GM19468 (cell line): ENCODE data around the gene STARD9.

Experiments
- ATAC-seq: cut with Tn5 transposase; IDR thresholded peaks from one replicate; pipeline ENCODE4 v1.9.1; 2021; ENCODE audit warnings: mild to moderate bottlenecking, moderate library complexity, moderate number of reproducible peaks; ENCODE audit not compliant: unreplicated experiment; ENCODE audit errors: extremely low read depth

The STARD9 gene

DNA sequence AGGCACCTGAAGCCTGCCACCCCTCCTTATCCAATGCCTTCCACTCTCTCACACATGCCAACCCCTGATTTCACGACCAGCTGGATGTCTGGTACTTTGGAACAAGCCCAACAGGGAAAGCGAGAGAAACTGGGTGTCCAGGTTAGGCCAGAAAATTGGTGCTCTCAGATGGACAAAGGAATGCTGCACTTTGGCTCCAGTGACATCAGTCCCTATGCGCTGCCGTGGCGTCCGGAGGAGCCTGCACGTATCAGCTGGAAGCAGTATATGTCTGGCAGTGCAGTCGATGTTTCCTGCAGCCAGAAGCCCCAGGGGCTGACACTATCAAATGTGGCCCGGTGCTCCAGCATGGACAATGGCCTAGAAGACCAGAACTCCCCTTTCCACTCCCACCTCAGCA lies 116.4 kb downstream of the STARD9 start:
- no peak for ATAC-seq

DNA sequence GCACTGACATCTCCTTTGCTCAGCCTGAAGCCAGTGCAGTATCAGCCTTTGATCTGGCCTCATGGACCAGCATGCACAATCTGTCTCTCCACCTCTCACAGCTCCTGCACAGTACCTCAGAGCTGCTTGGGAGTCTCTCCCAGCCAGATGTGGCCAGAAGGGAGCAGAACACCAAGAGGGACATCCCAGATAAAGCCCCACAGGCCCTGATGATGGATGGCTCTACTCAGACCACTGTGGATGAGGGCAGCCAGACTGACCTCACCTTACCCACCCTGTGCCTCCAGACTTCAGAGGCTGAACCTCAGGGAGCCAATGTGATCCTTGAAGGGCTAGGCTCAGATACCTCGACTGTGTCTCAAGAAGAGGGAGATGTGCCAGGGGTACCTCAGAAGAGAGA lies 117.1 kb downstream of the STARD9 start:
- ATAC-seq, result no peak

DNA sequence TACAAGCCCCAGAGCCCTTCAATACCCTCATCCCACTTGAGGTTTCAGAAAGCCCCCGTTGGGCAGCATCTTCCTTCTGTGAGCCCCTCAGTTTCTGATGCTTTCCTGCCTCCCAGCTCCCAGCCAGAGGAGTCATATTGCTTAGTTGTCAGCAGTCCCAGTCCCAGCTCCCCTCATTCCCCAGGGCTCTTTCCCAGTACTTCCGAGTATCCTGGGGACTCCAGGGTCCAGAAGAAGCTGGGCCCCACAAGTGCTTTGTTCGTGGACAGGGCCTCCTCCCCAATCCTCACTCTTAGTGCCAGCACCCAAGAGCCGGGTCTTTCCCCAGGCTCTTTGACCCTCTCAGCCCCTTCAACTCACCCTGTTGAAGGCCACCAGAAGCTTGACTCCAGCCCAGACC lies 117.6 kb downstream of the STARD9 start:
- ATAC-seq, result no peak

DNA sequence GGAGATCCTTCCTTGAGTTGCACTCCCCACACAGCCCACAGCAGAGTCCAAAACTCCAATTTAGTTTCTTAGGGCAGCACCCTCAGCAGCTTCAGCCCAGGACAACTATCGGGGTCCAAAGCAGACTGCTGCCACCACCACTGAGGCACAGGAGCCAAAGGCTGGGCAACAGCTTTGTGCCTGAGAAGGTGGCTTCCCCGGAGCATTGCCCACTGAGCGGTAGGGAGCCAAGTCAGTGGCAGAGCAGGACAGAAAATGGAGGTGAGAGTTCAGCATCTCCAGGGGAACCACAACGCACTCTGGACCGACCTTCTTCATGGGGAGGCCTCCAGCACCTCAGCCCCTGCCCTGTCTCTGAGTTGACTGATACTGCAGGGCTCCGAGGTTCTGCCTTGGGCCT lies 118.1 kb downstream of the STARD9 start:
- ATAC-seq, result no peak

DNA sequence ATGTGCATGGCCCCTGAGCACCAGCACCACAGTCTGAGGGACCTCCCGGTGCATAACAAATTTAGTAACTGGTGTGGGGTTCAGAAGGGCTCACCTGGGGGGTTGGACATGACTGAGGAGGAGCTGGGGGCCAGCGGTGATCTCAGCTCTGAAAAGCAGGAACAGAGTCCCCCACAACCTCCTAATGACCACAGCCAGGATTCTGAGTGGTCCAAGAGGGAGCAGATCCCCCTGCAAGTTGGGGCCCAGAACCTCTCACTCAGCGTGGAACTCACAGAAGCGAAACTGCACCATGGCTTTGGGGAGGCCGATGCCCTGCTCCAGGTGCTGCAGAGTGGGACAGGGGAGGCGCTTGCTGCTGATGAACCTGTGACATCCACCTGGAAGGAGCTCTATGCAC lies 118.5 kb downstream of the STARD9 start:
- ATAC-seq, result no peak

DNA sequence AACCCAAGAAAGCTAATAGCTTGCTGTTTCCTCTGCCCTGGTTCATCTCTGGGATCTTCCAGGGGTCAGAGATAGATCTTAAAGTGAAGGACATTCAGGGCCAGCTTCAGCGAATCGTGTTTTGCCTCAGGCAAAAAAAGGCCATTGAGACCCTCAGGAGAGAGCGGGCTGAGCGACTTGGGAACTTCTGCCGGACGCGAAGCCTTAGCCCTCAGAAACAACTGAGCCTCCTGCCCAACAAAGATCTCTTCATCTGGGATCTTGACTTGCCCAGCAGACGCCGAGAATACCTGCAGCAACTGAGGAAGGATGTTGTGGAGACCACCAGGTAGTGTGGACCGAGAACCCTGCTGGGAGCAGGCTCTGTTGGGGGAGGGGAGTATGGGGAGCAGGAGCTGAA lies 119.0 kb downstream of the STARD9 start:
- ATAC-seq, result no peak

DNA sequence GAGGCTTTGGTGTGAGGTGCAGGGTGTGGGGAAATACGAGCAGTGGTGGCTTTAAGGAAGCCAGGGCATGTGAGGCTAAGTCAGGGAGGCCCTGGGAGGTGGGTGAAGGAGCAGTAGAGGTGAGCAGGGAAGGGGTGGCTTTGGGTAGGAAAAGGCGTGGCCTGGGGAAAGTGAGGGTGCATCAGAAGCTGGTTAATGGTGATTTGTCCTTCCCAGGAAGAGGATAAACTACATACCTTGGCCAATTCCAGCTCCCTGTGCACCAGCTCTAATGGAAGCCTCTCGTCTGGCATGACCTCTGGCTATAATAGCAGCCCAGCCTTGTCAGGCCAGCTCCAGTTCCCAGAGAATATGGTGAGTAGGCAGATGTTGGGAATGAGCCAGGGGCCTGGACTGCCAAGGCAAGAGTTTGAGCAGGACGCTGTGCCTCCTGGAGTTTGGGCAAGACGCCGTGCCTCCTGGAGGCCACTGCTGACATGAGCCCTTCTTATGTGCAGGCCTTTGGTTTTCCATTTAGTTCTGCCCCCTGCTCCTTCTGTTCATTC lies 120.2 kb downstream of the STARD9 start:
- no peak for ATAC-seq

DNA sequence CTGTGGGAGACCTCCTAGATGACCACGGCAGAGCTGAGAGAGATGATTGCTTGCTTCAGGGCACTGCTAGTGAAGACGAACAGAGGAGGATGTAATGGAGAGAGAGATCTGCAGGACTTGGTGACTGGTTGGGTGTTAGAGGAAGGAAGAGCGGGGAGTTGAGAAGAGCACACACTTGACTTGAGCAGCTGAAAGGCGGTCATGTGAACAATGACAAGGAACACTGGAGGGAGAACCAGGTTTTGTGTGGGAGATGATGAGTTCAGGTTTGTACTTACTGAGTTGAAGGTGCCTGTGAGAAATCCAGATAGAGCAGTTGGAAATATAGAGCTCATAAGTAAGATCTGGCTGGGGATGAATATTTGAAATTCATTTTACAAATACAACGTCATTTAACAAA lies 121.2 kb downstream of the STARD9 start:
- ATAC-seq, result no peak

DNA sequence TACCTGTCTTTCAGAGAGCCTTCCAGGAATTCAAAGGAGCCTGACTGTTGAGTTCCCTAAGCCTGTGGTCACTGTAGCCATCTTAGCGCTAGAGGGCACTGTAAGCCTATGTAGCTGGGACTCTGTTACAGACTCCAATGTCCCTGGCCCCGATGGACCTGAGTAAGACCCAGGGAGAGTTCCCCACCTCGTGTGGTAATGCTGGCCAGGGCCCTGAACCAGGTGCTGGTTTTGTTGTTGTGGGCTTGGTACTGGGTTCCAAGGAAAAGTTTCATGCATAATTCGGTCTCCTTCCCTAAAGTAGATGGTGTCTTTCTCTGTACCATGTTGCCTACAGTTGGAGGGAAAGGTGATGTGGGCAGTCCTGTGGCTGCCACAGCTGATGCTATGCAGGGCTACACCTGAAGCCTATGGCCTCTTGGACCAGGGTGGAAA lies 129.1 kb downstream of the STARD9 start:
- ATAC-seq, result no peak

DNA sequence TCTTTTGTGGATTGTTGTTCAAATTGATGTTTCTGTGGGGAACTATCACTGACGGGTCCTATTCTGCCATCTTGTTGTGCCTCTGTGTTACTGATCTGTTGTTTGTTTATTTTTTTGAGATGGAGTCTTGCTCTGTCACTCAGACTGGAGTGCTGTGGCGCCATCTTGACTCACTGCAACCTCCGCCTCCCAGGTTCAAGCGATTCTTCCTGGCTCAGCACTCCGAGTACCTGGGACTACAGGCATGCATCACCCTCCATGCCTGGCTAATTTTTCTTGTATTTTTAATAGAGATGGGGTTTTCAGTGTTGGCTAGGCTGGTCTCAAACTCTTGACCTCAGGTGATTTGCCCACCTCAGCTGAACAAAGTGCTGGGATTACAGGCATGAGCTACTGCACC lies 129.9 kb downstream of the STARD9 start:
- no peak for ATAC-seq

DNA sequence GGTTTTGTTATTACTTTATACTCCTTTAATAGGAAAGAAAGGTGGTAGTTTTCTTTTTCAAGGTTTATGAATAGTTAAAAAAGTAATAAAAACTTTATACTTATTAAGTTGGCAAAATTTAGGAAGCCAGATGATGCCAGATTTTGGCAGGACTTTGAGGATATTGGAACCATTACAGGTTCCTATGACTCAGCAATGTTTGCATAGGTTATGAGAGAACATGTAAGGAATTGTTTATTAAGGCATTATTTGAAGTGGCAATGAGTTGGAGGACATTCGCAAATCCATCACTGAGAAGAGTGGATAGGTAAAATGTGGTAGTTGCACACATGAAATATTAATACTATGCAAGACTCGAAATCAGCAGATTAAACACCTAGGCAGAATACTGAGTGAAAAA lies 131.7 kb downstream of the STARD9 start:
- no peak for ATAC-seq

DNA sequence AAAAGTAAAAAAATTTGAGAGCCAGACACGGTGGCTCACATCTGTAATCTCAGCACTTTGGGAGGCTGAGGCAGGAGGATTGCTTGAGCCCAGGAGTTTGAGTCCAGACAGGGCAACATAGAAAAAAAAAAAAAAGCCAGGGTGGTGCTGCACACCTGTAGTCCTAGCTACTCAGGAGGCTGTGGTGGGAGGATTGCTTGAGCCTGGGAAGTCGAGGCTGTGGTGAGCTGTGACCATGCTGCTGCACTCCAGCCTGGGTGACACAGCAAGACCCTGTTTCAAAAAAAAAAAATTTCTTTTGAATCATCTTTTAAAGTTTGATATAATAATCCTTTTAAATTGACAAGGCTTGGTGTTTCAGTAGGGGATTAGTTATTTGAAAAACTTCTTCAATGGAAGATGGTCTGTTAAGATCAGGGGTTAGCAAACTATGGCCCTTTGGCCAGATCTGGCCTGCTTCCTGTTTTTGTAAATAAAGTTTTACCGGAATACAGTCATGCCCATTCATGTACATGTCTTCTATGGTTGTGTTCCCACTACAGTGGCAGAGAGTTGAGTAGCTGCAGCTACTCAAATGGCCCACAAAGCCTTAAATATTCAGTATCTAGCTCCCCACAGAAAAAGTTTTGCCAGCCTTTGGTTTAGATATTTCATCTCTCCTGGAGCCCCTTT lies 132.6 kb downstream of the STARD9 start:
- ATAC-seq, result no peak

DNA sequence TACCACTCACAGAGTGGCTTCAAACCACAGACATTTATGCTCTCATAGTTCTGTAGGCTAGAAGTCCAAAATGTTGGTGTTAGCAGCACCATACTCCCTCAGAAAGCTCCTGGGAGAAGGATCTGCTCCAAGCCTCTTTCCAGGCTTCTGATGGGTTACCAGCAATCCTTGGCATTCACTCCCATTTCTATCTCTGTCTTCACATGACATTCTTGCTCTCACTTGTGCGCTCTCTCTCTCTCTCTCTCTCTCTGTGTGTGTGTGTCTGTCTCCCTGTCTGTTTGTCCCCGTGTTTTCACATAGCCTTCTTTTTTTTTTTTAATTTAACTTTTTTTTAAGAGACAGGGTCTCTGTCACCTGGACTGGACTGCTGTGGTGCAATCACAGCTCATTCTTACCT lies 135.3 kb downstream of the STARD9 start:
- ATAC-seq, result no peak

DNA sequence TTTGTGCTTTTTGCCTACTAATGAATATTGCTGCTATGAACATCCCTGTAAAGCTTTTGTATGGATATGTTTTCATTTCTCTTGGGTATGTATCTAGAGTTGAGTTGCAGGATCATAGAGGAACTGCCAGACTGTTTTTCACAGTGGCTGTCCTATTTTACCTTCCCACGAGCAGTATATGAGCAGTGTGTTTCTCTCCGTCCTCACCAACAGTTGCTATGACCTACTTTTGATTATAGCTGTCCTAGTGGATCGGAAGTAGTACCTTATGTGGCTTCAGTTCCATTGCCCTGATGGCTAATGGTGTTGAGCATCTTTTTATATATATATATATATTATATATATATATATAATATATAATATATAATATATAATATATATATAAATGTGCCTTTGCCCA lies 136.3 kb downstream of the STARD9 start:
- ATAC-seq, result no peak

DNA sequence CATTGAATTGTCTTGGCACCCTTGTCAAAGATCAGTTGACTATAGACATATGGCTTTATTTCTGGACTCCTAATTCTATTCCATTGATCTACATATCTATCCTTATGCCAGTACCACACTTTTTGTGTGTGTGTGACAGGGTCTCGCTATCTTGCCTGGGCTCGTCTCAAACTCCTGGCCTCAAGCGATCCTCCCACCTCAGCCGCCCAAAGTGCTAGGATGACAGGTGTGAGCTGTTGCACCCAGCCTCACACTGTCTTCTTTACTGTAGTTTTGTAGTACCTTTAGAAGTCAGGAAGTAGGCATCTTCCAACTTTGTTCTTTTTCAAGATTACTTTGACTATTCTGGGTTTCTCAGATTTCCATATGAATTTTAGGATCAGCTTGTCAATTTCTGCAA lies 137.2 kb downstream of the STARD9 start:
- ATAC-seq, result no peak

DNA sequence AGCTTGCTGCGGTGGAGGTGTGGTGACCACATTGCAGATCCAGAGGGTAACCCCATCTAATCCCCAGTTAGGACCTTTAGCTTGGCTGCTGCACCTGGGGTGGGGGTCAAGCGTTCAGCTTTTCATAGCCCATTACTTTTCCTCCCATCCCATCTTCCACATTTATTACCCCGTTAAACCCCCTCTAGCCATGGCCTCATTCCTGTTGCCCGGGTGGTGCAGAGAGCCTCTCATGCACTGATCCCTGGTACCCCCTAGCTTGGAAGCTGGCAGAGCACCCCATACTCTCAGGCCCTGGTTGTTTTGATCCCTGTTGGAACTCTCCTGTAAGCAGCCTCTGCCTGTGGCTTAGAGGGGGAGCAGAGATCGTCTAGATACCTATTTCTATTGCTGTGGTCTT lies 140.7 kb downstream of the STARD9 start:
- ATAC-seq, result no peak

DNA sequence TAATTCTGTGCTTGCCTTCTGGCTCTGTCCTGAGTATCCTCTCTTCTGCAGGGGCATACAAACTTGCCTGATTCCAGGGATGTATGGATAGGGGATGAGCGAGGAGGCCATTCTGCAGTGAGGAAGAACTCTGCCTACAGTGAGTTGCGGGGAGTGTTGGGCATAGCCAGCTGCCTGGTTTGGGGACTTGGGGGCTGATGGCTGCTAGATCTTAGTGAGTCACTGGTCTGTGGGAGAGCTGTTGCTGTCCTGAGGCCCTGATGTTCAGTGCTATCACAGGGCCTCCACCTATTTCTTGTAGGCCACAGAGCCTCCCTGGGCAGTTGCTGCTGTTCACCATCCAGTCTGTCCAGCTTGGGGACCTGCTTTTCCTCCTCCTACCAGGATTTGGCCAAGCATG lies 141.2 kb downstream of the STARD9 start:
- no peak for ATAC-seq

DNA sequence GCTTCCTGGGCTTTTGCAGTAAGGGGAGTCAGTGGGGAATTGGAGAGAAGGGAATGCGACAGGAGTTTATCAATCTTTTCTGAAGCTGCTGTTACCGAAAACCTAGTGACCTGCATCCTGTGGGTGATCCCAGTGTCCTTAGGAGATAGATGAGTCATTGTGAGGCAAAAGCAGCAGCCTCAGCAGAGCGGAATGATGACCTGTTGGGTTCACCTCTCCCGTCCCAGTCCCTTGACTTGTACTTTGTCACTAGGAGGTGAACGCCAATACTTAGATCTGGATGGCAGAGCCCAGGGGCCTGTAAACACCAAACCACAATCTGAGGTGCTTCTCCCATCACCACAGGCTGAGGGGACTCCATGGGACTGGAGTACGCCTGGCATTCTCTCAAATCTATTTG lies 143.6 kb downstream of the STARD9 start:
- no peak for ATAC-seq

DNA sequence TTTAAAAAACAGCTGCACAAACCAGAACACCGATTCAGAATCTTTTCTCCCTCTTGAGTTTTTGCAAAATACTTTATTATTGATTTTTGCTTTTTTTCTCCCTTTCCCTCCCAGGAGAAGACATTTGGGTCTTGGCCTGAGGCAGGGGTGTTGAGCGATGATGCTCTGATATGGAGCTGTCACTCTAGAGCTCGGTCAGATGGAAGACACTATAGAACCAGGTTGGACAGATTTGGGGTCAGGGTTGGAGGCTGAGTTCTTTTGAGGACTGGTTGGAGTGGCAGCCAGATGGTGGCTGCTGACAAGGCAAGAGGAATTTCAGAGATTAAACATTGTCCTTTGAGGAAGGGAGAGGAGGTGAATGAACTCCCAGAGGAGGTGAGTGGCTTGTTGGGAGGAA lies 144.7 kb downstream of the STARD9 start:
- no peak for ATAC-seq

DNA sequence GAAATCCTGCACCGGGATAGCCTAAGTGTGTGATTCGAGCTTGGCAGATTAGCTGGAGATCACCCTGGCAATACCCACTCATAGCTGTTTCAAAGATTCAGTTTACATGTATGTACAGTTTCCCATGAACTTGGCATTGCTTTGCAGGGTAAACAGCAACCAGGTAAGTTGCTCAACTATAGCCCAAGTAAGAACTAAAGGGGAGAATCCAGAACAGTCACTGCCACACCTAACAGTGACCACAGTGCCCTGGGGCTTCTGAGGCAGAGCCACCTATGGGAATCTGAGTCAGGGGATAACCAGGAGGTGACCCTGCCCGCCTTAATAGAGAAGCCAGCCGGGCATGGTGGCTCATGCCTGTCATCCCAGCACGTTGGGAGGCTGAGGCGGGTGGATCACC lies 145.6 kb downstream of the STARD9 start:
- ATAC-seq, result no peak

DNA sequence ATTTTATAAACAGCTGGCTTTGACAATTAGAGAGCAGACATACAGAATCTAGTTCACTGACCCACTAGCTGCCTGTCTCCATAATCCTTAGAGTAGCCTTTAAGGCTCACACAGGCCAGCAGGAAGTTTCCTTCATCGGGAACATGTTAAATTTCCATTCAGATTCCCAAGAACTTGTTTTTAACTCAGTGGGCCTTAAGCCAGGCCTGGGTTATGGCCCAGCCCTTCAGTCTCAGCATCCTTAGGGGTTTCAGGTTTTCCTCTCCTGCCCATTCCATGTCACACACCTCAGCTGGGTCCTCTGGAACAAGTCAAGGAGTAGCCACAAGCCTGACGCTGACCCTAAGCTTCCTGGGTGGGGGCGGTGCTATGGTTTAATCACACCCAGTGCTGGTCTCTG lies 146.5 kb downstream of the STARD9 start:
- ATAC-seq, result no peak

DNA sequence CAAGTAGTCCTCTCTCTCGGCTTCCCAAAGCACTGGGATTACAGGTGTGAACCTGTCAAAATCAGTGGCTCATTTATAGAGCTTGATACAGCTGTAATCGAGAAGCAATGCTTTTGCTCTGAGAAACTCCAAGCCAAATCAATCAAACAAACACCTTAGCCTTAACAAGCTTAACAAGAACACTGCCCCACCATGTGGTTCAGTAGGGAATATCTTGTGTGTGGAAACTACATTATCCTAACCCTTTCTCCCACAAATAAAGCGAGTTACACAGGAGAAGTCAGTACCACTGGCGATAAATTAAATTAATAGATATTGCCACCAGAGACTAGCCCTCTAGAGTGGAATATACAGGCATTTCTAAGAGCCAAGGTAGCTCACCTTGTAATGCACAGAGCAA lies 147.7 kb downstream of the STARD9 start:
- ATAC-seq, result no peak
